GM21619 (cell line): Measurements from ENCODE around the gene DNM3.
A peak's percentile ranks its signal among the peaks of the same experiment; 100 is the strongest.

ENCODE experiments used
- ATAC-seq: cut with Tn5 transposase; IDR thresholded peaks from one replicate; pipeline ENCODE4 v1.9.1; 2021; ENCODE audit not compliant: unreplicated experiment

DNM3 gene

GRCh38 chr1:172378109-172378760 lies 536.9 kb downstream of the DNM3 start:
- no peak for ATAC-seq

GRCh38 chr1:172380441-172381244 lies 539.3 kb downstream of the DNM3 start:
- ATAC-seq, result peak; percentile 95

GRCh38 chr1:172381946-172382345 lies 540.6 kb downstream of the DNM3 start:
- ATAC-seq, result no peak

- ATAC-seq, result no peak
Observed at GRCh38 chr1:172382406-172382805, 541.1 kb downstream of the DNM3 start.

- no peak for ATAC-seq
Observed at GRCh38 chr1:172382990-172383389, 541.7 kb downstream of the DNM3 start.

- ATAC-seq, result no peak
Observed at GRCh38 chr1:172383536-172383935, 542.2 kb downstream of the DNM3 start.

GRCh38 chr1:172384656-172385055 lies 543.4 kb downstream of the DNM3 start:
- ATAC-seq, result no peak

GRCh38 chr1:172386046-172386445 lies 544.7 kb downstream of the DNM3 start:
- ATAC-seq, result no peak

- no peak for ATAC-seq
Observed at GRCh38 chr1:172388490-172388889, 547.2 kb downstream of the DNM3 start.

GRCh38 chr1:172390301-172390682 lies 549.0 kb downstream of the DNM3 start:
- no peak for ATAC-seq

GRCh38 chr1:172390683-172391551 lies 549.6 kb downstream of the DNM3 start:
- peak; percentile 62 for ATAC-seq

GRCh38 chr1:172391976-172392375 lies 550.7 kb downstream of the DNM3 start:
- ATAC-seq, result no peak

GRCh38 chr1:172393354-172393753 lies 552.1 kb downstream of the DNM3 start:
- no peak for ATAC-seq

- peak; percentile 81 for ATAC-seq
Observed at GRCh38 chr1:172394141-172394751, 552.9 kb downstream of the DNM3 start.

GRCh38 chr1:172394811-172395210 lies 553.5 kb downstream of the DNM3 start:
- no peak for ATAC-seq

GRCh38 chr1:172395576-172395975 lies 554.3 kb downstream of the DNM3 start:
- no peak for ATAC-seq

GRCh38 chr1:172397221-172397620 lies 555.9 kb downstream of the DNM3 start:
- ATAC-seq, result peak; percentile 34

GRCh38 chr1:172397633-172398032 lies 556.3 kb downstream of the DNM3 start:
- no peak for ATAC-seq

- no peak for ATAC-seq
Observed at GRCh38 chr1:172398193-172398592, 556.9 kb downstream of the DNM3 start.

- ATAC-seq, result no peak
Observed at GRCh38 chr1:172398970-172399755, 557.9 kb downstream of the DNM3 start.
